Loucy (cell line): ENCODE measurements around the gene RHOB.

Source experiments
- EZH2phosphoT487 ChIP-seq: fragments of 200-600 bp; IDR thresholded peaks from 2 replicates; pipeline ENCODE4 v1.6.1; 2018; ENCODE audit warnings: antibody characterized with exemption, mild to moderate bottlenecking, moderate library complexity, borderline replicate concordance
- TF ChIP-seq, protein P1 (sequence below): fragments of 200-600 bp; sonication (generic); conservative IDR thresholded peaks from 2 replicates; pipeline ENCODE4 v1.5.1; 2014; ENCODE audit warnings: mild to moderate bottlenecking, antibody characterized with exemption, low read length

DNA sequence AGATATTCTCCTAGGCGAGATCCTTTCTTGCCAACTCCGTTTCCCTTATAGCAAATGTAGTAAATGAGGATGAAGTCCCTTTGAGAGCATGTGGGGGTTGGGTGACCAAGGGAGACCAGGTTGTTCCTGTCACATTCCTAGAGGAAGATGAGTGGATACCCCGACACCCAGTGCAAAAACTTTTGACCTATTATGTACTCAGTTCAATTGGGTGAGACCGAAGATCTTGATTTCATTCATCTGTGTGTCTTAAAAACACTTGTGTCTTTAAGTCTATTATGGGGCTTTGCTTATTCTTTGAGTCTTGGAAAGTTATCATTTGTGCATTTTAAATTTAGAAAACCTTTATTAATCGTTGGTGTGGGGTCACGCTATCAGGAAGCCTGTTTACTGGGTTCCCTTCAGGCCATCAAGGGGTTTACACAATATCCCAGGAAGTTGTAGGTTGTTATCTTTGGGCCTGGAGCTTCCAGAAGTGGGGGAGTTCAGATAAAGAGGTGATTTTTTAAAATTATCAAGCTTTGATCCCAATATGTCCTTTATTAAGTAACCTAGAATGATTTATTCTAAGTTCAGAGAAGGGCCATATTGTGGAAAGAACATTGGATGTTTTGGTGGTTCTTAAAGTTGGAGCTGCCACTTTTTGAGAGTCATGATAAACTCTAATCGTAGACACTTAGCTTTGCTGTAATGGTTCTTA lies 2.8 kb downstream of the RHOB start:
- TF ChIP-seq, protein P1, sequence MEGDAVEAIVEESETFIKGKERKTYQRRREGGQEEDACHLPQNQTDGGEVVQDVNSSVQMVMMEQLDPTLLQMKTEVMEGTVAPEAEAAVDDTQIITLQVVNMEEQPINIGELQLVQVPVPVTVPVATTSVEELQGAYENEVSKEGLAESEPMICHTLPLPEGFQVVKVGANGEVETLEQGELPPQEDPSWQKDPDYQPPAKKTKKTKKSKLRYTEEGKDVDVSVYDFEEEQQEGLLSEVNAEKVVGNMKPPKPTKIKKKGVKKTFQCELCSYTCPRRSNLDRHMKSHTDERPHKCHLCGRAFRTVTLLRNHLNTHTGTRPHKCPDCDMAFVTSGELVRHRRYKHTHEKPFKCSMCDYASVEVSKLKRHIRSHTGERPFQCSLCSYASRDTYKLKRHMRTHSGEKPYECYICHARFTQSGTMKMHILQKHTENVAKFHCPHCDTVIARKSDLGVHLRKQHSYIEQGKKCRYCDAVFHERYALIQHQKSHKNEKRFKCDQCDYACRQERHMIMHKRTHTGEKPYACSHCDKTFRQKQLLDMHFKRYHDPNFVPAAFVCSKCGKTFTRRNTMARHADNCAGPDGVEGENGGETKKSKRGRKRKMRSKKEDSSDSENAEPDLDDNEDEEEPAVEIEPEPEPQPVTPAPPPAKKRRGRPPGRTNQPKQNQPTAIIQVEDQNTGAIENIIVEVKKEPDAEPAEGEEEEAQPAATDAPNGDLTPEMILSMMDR: no peak
- no peak for TF ChIP-seq EZH2phosphoT487
